SH-SY5Y (cell line): ENCODE data around the gene TBC1D26.
"Not testable (repeated sequence)": the region's sequence is repeated elsewhere in the genome, so short reads cannot be mapped to it uniquely, and the experiment has no call there.

Experiments used
- GATA2 ChIP-seq: IDR thresholded peaks from 2 replicates; pipeline ENCODE4 v1.6.1; 2011; ENCODE audit warnings: mild to moderate bottlenecking, low read depth, low read length
- GATA3 ChIP-seq: IDR thresholded peaks from 2 replicates; pipeline ENCODE4 v1.6.1; 2011; ENCODE audit warnings: low read depth, mild to moderate bottlenecking, low read length, moderate library complexity

The TBC1D26 gene

DNA sequence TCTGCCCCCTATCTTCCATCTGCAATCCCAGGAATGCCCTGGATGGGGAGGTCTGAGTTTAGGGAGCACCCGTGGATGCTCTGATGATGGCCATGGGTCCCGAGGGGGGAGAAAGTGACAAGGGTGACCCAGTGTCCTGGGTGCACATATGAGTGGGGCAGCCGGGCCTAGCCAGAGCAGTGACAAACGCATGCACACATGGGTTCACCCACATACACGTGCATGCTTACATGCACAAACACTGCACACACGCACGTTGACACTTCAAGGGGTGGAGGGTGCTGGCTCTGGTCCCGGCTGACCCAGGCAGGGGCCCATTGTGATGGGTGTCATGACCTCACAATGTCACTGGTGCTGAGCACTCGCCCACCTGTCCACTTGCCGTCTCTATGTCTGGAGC lies at the start of gene TBC1D26:
Gene TBC1D26, plus strand, starts transcription at position 384 of the 400 bp plus-strand sequence. CDS start 3,066 bp downstream, outside the sequence.
- TF ChIP-seq GATA3, GATA2: not testable (repeated sequence)

DNA sequence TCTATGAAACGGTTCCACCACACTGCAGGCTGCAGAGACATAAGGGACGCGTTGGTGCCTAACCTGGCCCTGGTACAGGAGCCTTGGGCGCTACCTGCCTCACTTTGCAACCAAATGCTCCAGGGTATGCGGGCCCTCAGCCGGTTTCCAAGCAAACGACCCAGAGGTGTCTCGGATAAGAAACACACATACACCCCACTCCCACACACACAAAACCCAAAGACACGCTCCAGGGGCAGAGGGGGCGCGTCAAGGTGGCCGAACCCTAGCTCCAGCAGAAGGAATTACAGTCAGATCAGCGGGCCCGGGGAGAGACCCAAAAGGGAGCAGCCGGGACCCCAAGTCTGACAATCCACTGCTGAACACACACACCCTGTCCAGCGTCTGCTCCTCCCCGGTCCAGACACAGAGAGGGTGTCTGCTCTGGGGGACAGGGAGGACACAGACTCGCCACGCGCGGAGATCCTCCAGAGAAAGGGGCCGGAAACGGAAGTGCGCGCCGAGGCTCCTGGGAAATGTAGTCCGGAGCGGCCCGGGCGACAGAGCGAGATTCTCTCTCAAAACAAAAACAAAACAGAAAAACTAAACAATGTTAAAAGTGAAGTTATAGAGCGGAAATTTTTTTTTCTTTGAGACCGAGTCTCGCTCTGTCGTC lies 48.1 kb upstream of the TBC1D26 start, which contains the start of gene TRIM16:
Gene TRIM16, minus strand, starts transcription at position 488 of the 655 bp plus-strand sequence. CDS start 32,702 bp downstream, outside the sequence.
- TF ChIP-seq GATA3, GATA2: not testable (repeated sequence)

- TF ChIP-seq GATA2, GATA3: not testable (repeated sequence)
Observed at GRCh38 chr17:15699413-15699924, 32.6 kb upstream of the TBC1D26 start, which contains the start of gene ZNF286A. TSS of gene ZNF286A (plus strand) at chr17:15699752. CDS start at chr17:15700330, 578 bp downstream.

DNA sequence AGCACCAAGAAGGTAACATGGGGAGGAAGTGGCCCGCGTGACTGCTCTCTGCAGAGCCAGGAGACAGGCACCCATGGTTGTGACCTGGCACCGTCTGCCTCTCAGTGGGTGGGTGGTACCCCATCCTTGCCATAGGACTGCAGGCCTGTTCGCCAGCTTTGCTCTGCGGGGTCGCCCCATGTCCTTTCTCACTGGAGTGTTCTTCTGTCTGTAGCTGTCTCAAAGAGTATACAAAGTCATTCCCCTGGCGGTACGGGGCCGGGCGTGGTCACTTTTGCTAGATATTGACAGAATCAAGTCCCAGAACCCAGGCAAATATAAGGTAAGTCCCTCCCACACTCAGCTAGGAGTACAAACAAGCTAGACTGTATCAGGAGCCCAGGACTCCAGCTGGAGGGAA lies 6.0 kb downstream of the TBC1D26 start:
- no peak for TF ChIP-seq GATA2
- no peak for TF ChIP-seq GATA3

GRCh38 chr17:15740570-15741120 lies 8.6 kb downstream of the TBC1D26 start:
- TF ChIP-seq GATA2 (no peak), GATA3 (no peak)

- no peak for TF ChIP-seq GATA2
- TF ChIP-seq GATA3: no peak
Observed at GRCh38 chr17:15741624-15742023, 9.5 kb downstream of the TBC1D26 start.

- TF ChIP-seq GATA3 (no peak), GATA2 (no peak)
Observed at GRCh38 chr17:15742051-15742795, 10.1 kb downstream of the TBC1D26 start.

GRCh38 chr17:15742921-15743320 lies 10.8 kb downstream of the TBC1D26 start:
- TF ChIP-seq GATA3 (no peak), GATA2 (no peak)

GRCh38 chr17:15744074-15744676 lies 12.1 kb downstream of the TBC1D26 start:
- TF ChIP-seq GATA3 (no peak), GATA2 (no peak)

DNA sequence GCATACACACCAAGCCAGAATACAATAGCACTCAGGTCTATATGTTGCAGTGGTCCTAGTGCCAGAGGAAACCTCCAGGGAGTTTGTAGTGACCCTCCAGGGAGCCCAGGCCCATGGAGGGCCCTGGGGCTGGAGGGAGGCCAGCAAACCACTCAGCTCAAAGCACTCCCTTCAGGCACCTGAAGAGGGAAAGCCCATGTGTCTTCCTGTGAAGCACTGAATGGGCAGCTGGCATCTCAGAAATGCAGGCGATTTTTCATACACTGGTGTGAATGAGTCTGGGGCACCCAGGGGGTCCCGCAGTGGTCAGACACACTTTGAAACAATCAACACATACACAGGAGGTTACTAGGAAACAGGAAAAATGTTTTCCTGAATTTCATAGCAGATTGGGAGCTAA lies 12.8 kb downstream of the TBC1D26 start:
- TF ChIP-seq GATA3 (no peak), GATA2 (no peak)

- TF ChIP-seq GATA2 (no peak), GATA3 (no peak)
Observed at GRCh38 chr17:15776871-15777270, 44.8 kb downstream of the TBC1D26 start.

DNA sequence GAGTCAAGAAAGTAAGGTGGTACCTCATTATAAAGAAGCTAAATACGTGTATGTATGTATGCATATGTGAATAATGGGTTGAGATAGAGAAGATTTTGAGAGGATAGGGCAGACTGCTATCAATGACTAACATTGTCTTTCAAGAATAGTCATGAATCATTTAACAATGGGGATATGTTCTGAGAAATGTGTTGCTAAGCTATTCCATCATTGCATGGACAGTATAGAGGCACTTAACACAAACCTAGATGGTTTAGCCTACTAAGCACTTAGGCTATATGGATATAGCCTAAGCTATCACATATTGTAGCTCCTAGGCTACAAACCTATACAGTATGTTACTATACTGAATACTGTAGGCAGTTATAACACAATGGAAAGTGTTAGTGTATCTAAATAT lies 45.2 kb downstream of the TBC1D26 start:
- TF ChIP-seq GATA3 (no peak), GATA2 (no peak)

DNA sequence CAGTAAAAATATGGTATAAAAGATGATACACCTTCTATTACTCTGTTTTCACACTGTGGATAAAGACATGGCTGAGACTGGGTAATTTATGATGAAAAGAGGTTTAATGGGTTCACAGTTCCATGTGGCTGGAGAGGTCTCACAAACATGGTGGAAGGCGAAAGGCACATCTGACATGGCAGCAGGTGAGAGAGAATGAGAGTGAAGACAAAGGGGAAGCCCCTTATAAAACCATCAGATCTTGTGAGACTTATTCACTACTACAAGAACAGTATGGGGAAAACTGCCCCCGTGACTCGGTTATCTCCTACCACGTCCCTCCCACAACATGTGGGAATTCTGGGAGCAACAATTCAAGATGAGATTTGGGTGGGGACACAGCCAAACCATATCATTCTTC lies 45.6 kb downstream of the TBC1D26 start:
- no peak for TF ChIP-seq GATA3
- TF ChIP-seq GATA2: no peak

- no peak for TF ChIP-seq GATA2
- no peak for TF ChIP-seq GATA3
Observed at GRCh38 chr17:15779119-15779518, 47.0 kb downstream of the TBC1D26 start.

GRCh38 chr17:15780188-15780587 lies 48.1 kb downstream of the TBC1D26 start:
- no peak for TF ChIP-seq GATA3
- TF ChIP-seq GATA2: no peak
